B cell (primary cell): ENCODE results near the gene MARCHF3. TPM values are rescaled to one million over a fixed set of nuclear protein-coding genes. Genes with fewer than 3 reads are reported as not detected.

Experiments
- ATAC-seq: fragments of 200-7000 bp; cut with Tn5 transposase; one replicate; pipeline ENCODE4 v1.10.0; 2021; ENCODE audit warnings: low read depth, mild to moderate bottlenecking, moderate number of reproducible peaks, moderate library complexity
- CTCF ChIA-PET: fragments of 350-600 bp; sonication (Branson Sonifier 250); formaldehyde crosslinking; loops from one replicate; lab custom pipeline; 2021; ENCODE audit warnings: antibody characterized with exemption, inconsistent platforms; lab: Charles Lee
- POLR2A ChIA-PET: fragments of 350-600 bp; sonication (Branson Sonifier 250); formaldehyde crosslinking; loops from one replicate; lab custom pipeline; 2021; ENCODE audit warnings: antibody characterized with exemption; lab: Charles Lee
- DNase-seq: peaks from one replicate; pipeline ENCODE4 v3.0.0; 2013
- H2AFZ ChIP-seq: 2 replicates; pipeline ENCODE4 v1.6.1; 2012; ENCODE audit warnings: mild to moderate bottlenecking, low read depth, low read length; ENCODE audit not compliant: insufficient read depth, poor library complexity, severe bottlenecking
- H3K27ac ChIP-seq, 2 donors: 1 replicate in 1 of 2; 2 replicates in 1 of 2; pipeline ENCODE4 v1.5.1; 2012 to 2013; ENCODE audit warnings: low read length in 2 of 2, mild to moderate bottlenecking in 2 of 2, moderate library complexity in 1 of 2
- H3K27me3 ChIP-seq, 4 experiments: fragments of 200-600 bp in 1 of 4; sonication (generic) in 1 of 4; replicated peaks in 1 of 4; 1 replicate in 2 of 4; 2 replicates in 2 of 4; pipeline versions ENCODE4 v1.6.1 to v1.7.0; 2013 to 2016; ENCODE audit warnings: low read length in 3 of 4, mild to moderate bottlenecking in 2 of 4, mixed read lengths in 1 of 4, moderate library complexity in 1 of 4; ENCODE audit not compliant: insufficient read depth in 4 of 4, control insufficient read depth in 3 of 4; ENCODE audit errors: control extremely low read depth in 1 of 4
- H3K36me3 ChIP-seq, 2 experiments: replicated peaks in 1 of 2; 1 replicate in 1 of 2; 2 replicates in 1 of 2; pipeline versions ENCODE4 v1.6.1 to v1.7.1; 2013; ENCODE audit warnings: low read length in 1 of 2; ENCODE audit not compliant: insufficient read depth in 2 of 2, control insufficient read depth in 1 of 2; ENCODE audit errors: control extremely low read depth in 1 of 2, extremely low read depth in 1 of 2
- H3K4me1 ChIP-seq, 2 donors: fragments of 200-600 bp in 1 of 2; sonication (generic) in 1 of 2; 1 replicate in 1 of 2; 2 replicates in 1 of 2; pipeline versions ENCODE4 v1.5.1 to v1.6.1; 2013 to 2017; ENCODE audit warnings: low read length in 2 of 2; ENCODE audit not compliant: control insufficient read depth in 2 of 2, insufficient read depth in 2 of 2
- H3K4me2 ChIP-seq: replicated peaks from 2 replicates; pipeline ENCODE3; 2012; ENCODE audit warnings: mild to moderate bottlenecking, low read depth, low read length; ENCODE audit not compliant: poor library complexity, severe bottlenecking
- H3K4me3 ChIP-seq, 5 experiments: fragments of 200-600 bp in 1 of 5; sonication (generic) in 1 of 5; 1 replicate in 3 of 5; 2 replicates in 2 of 5; pipeline versions ENCODE4 v1.5.1 to v1.7.0; 2011 to 2016; ENCODE audit warnings: low read length in 4 of 5, mild to moderate bottlenecking in 4 of 5, low read depth in 2 of 5, control low read depth in 1 of 5, moderate library complexity in 1 of 5; ENCODE audit not compliant: insufficient read depth in 1 of 5; ENCODE audit errors: control extremely low read depth in 1 of 5, extremely low read depth in 1 of 5
- H3K79me2 ChIP-seq: fragments of 200-600 bp; sonication (generic); one replicate; pipeline ENCODE4 v1.6.0; 2016; ENCODE audit warnings: low read length; ENCODE audit not compliant: control insufficient read depth, insufficient read depth
- H3K9ac ChIP-seq: fragments of 200-600 bp; sonication (generic); 2 replicates; pipeline ENCODE4 v1.6.1; 2017; ENCODE audit warnings: mild to moderate bottlenecking, low read length, moderate library complexity
- H3K9me3 ChIP-seq, 3 donors: one replicate each; pipeline versions ENCODE4 v1.6.1 to v1.7.1; 2013; ENCODE audit warnings: low read length in 2 of 3; ENCODE audit not compliant: control insufficient read depth in 2 of 3, insufficient read depth in 1 of 3; ENCODE audit errors: control extremely low read depth in 1 of 3
- H4K20me1 ChIP-seq: 2 replicates; pipeline ENCODE4 v1.6.0; 2012; ENCODE audit warnings: mild to moderate bottlenecking, low read length; ENCODE audit not compliant: insufficient read depth, control insufficient read depth, poor library complexity, severe bottlenecking
- H3K27ac Mint-ChIP-seq: one replicate; pipeline ENCODE4 v1.8.0; 2021; ENCODE audit warnings: mixed read lengths
- H3K27me3 Mint-ChIP-seq: one replicate; pipeline ENCODE4 v1.8.0; 2021; ENCODE audit warnings: mixed read lengths
- H3K4me1 Mint-ChIP-seq: one replicate; pipeline ENCODE4 v1.8.0; 2021; ENCODE audit warnings: mixed read lengths
- H3K4me3 Mint-ChIP-seq: one replicate; pipeline ENCODE4 v1.8.0; 2021; ENCODE audit warnings: mixed read lengths
- H3K9me3 Mint-ChIP-seq: one replicate; pipeline ENCODE4 v1.8.0; 2022; ENCODE audit warnings: mixed read lengths; ENCODE audit not compliant: insufficient read depth
- EZH2 ChIP-seq: IDR thresholded peaks from 2 replicates; pipeline ENCODE4 v1.6.1; 2012; ENCODE audit warnings: borderline replicate concordance, low read depth, mild to moderate bottlenecking, moderate library complexity, low read length; ENCODE audit not compliant: insufficient read depth, poor library complexity, severe bottlenecking
- WGBS: methylation state at CpG from one replicate; pipeline ENCODE4 v1.1.5; 2013; ENCODE audit warnings: missing lambda C conversion rate; ENCODE audit not compliant: insufficient coverage; 5-methylcytosine and 5-hydroxymethylcytosine counted together
- intact Hi-C: fragments of 100-400 bp; cut with micrococcal nuclease; formaldehyde crosslinking; loops from one replicate; pipeline ENCODE4 v1.10.0; 2022
- polyA plus RNA-seq: library from polyadenylated mRNA; depleted of rRNA; stranded (reverse); fragments of >200 nt; gene quantifications from 2 replicates; pipeline ENCODE4 v1.2.3, GENCODE V29; 2012
- total RNA-seq, 2 donors: library from RNA; stranded (reverse); fragments of 120-200 nt in 1 of 2; gene quantifications; 1 replicate in 1 of 2; 2 replicates in 1 of 2; pipeline versions ENCODE4 v1.2.3 to v1.2.4, GENCODE V29; 2013 to 2022
- TF ChIP-seq, protein P1 (sequence below): fragments of 200-600 bp; IDR thresholded peaks from one replicate; pipeline ENCODE4 v1.8.0; 2022; ENCODE audit warnings: antibody characterized with exemption, mild to moderate bottlenecking

Gene MARCHF3
- total and polyA plus RNA-seq, 2 donors (not counting 1 experiment from before 2014, with no cell fraction given), result 31.6 to 35.0 TPM

- Histone ChIP-seq H3K4me1 (peaks cover 0 to 3% of the 10 kb centered on the region in 2 donors), H3K4me3 (no peak overlapping the region), H3K4me2 (no peak overlapping the region), H2AFZ (no peak overlapping the region), H3K9ac (no peak overlapping the region), H4K20me1 (peaks cover 8% of the 10 kb centered on the region), H3K9me3 (no peaks in the 10 kb centered on the region), H3K79me2 (peaks cover 60% of the 10 kb centered on the region), H3K27ac (no peak overlapping the region), H3K36me3 (peaks cover 0 to 3% of the 10 kb centered on the region in 2 experiments), H3K27me3 (no peaks in the 10 kb centered on the region)
- no peaks in the 10 kb centered on the region for H3K27me3 Mint-ChIP-seq
- DNase-seq (no peak), ATAC-seq (no peak)
- intact Hi-C loops, result no loop called here
- TF ChIP-seq, protein P1, sequence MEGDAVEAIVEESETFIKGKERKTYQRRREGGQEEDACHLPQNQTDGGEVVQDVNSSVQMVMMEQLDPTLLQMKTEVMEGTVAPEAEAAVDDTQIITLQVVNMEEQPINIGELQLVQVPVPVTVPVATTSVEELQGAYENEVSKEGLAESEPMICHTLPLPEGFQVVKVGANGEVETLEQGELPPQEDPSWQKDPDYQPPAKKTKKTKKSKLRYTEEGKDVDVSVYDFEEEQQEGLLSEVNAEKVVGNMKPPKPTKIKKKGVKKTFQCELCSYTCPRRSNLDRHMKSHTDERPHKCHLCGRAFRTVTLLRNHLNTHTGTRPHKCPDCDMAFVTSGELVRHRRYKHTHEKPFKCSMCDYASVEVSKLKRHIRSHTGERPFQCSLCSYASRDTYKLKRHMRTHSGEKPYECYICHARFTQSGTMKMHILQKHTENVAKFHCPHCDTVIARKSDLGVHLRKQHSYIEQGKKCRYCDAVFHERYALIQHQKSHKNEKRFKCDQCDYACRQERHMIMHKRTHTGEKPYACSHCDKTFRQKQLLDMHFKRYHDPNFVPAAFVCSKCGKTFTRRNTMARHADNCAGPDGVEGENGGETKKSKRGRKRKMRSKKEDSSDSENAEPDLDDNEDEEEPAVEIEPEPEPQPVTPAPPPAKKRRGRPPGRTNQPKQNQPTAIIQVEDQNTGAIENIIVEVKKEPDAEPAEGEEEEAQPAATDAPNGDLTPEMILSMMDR, result no peak
- TF ChIP-seq EZH2, result no peak
- POLR2A ChIA-PET, result no interaction called here
- H3K4me1 Mint-ChIP-seq, result peaks cover 7% of the 10 kb centered on the region
- no peak overlapping the region for H3K27ac Mint-ChIP-seq
- no peak overlapping the region for H3K4me3 Mint-ChIP-seq
- no peaks in the 10 kb centered on the region for H3K9me3 Mint-ChIP-seq
- WGBS, result no CpG with 5 or more reads among the region's 2 CpGs
- CTCF ChIA-PET, result no interaction called here
These were observed 76.7 kb downstream of the MARCHF3 start for GRCh38 chr5:126953640-126954039.

DNA sequence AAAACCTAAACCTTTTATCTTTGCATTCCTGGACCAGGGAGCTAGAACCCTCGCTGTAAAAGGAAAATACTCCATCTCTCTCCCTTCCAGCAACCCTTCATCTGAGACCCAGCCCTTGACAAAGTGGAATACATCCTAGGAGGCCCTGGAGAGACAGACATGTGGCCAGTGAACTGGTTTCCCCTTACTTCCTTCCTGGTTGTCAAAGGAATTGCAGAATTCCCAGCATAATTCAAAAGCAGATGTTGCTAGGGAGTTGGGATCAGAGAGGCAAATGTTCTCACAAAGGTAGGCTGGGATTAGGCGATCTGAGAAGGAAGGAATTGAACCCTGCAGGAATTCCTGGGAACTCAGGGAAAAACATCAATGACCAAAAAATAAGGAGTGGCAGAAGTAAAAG lies 80.9 kb downstream of the MARCHF3 start:
- H3K27ac ChIP-seq, result peak overlapping the region in 1 of 2 donors; percentile 16
- Mint-ChIP-seq H3K9me3 (no peaks in the 10 kb centered on the region), H3K4me1 (peaks cover 38% of the 10 kb centered on the region), H3K27ac (no peak overlapping the region), H3K4me3 (no peak overlapping the region), H3K27me3 (no peaks in the 10 kb centered on the region)
- H4K20me1 ChIP-seq, result peaks cover 10% of the 10 kb centered on the region
- ChIA-PET POLR2A (no interaction called here), CTCF (interaction anchor here (1.2 kb wide), 1 partner anchor 76 kb away, joined by 3 read pairs; no protein-coding TSS in a partner anchor)
- no peaks in the 10 kb centered on the region for H3K9me3 ChIP-seq
- DNase-seq (no peak), ATAC-seq (no peak)
- no peak overlapping the region for H3K9ac ChIP-seq
- no peak overlapping the region for H3K4me3 ChIP-seq
- H3K4me2 ChIP-seq, result no peak overlapping the region
- 90% methylated on average over 2 of the region's 2 CpGs for WGBS
- intact Hi-C loops, result no loop called here
- H2AFZ ChIP-seq, result no peak overlapping the region
- H3K27me3 ChIP-seq, result no peaks in the 10 kb centered on the region
- H3K4me1 ChIP-seq, result peaks cover 14 to 16% of the 10 kb centered on the region in 2 donors
- H3K79me2 ChIP-seq, result peaks cover 73% of the 10 kb centered on the region
- no peak for TF ChIP-seq EZH2
- TF ChIP-seq, protein P1, result no peak
- peaks cover 0 to 3% of the 10 kb centered on the region in 2 experiments for H3K36me3 ChIP-seq
